HCT116 (cell line): ENCODE measurements around the gene ZNF320.

Experiments
- ATF3 ChIP-seq: IDR thresholded peaks from 2 replicates; pipeline ENCODE4 v1.6.1; 2012
- CEBPB ChIP-seq: IDR thresholded peaks from 2 replicates; pipeline ENCODE4 v1.6.1; 2012; ENCODE audit warnings: low read depth
- CTCF ChIP-seq, 3 experiments: fragments of 200-600 bp in 1 of 3; sonication (generic) in 1 of 3; IDR thresholded peaks in 2 of 3; conservative IDR thresholded peaks in 1 of 3; 2 replicates each; pipeline ENCODE4 v1.5.1; 2012 to 2017; ENCODE audit warnings: low read depth in 2 of 3, low read length in 2 of 3, antibody characterized with exemption in 1 of 3, borderline replicate concordance in 1 of 3, control low read depth in 1 of 3, mild to moderate bottlenecking in 1 of 3, mixed read lengths in 1 of 3, mixed run types in 1 of 3, moderate library complexity in 1 of 3; ENCODE audit not compliant: insufficient read depth in 1 of 3
- EZH2 ChIP-seq: fragments of 200-600 bp; sonication (generic); IDR thresholded peaks from 2 replicates; pipeline ENCODE4 v1.6.1; 2017; ENCODE audit warnings: antibody characterized with exemption, mixed run types
- EZH2phosphoT487 ChIP-seq: fragments of 200-600 bp; IDR thresholded peaks from 2 replicates; pipeline ENCODE4 v1.6.1; 2018; ENCODE audit warnings: antibody characterized with exemption, borderline replicate concordance
- POLR2AphosphoS5 ChIP-seq: IDR thresholded peaks from 2 replicates; pipeline ENCODE4 v1.6.1; 2011; ENCODE audit warnings: mild to moderate bottlenecking, low read depth, low read length, moderate library complexity
- RAD21 ChIP-seq: IDR thresholded peaks from 2 replicates; pipeline ENCODE4 v1.6.1; 2012; ENCODE audit warnings: low read depth, mild to moderate bottlenecking
- YY1 ChIP-seq: IDR thresholded peaks from 2 replicates; pipeline ENCODE4 v1.6.1; 2011; ENCODE audit warnings: low read length, low read depth, moderate library complexity, mild to moderate bottlenecking; ENCODE audit not compliant: insufficient replicate concordance; ENCODE audit errors: extremely low read depth

- TF ChIP-seq ATF3 = no peak
- TF ChIP-seq EZH2 = no peak
- TF ChIP-seq CTCF (IDR thresholded peaks at IDR 0.05 in 2 of 3, conservative IDR thresholded peaks at IDR 0.05 in 1 of 3; ENCODE audit: borderline replicate concordance in 1 of 3, insufficient read depth in 1 of 3, low read depth in 2 of 3, low read length in 2 of 3) = no peak
- TF ChIP-seq RAD21 = no peak
- TF ChIP-seq POLR2AphosphoS5 = no peak
- no peak for TF ChIP-seq YY1
- no peak for TF ChIP-seq CEBPB
- no peak for TF ChIP-seq EZH2phosphoT487
These were observed 20.1 kb upstream of the ZNF320 start for GRCh38 chr19:52917531-52917930.
